NCI-H510A (cell line): Measurements from ENCODE around the gene CAMK2A.
A peak's percentile ranks its signal among the peaks of the same experiment; 100 is the strongest.
"Not testable (repeated sequence)": the region's sequence is repeated elsewhere in the genome, so short reads cannot be mapped to it uniquely, and the experiment has no call there.

ENCODE experiments used
- DNase-seq: peaks from one replicate; lab custom pipeline; 2025; lab: John Stamatoyannopoulos, UW

The CAMK2A gene

GRCh38 chr5:150236313-150236712, 53.3 kb downstream of the CAMK2A start:
- no peak for DNase-seq

- DNase-seq = no peak
These were observed 54.1 kb downstream of the CAMK2A start for GRCh38 chr5:150235500-150235854.

GRCh38 chr5:150234576-150235499, 54.7 kb downstream of the CAMK2A start:
- no peak for DNase-seq

- DNase-seq = not testable (repeated sequence)
These were observed 55.9 kb downstream of the CAMK2A start for GRCh38 chr5:150233706-150234105.

- no peak for DNase-seq
These were observed 58.7 kb downstream of the CAMK2A start for GRCh38 chr5:150230842-150231241.

GRCh38 chr5:150229571-150229970, 60.0 kb downstream of the CAMK2A start:
- DNase-seq = no peak

- no peak for DNase-seq
These were observed 61.8 kb downstream of the CAMK2A start for GRCh38 chr5:150227606-150228273.

GRCh38 chr5:150227036-150227435, 62.5 kb downstream of the CAMK2A start:
- DNase-seq = no peak

GRCh38 chr5:150224483-150225027, 65.0 kb downstream of the CAMK2A start:
- no peak for DNase-seq

GRCh38 chr5:150223474-150223873, 66.1 kb downstream of the CAMK2A start:
- DNase-seq = no peak

- DNase-seq = no peak
These were observed 66.7 kb downstream of the CAMK2A start for GRCh38 chr5:150222906-150223305.

- no peak for DNase-seq
These were observed 68.1 kb downstream of the CAMK2A start for GRCh38 chr5:150221471-150221870.

- DNase-seq = no peak
These were observed 69.7 kb downstream of the CAMK2A start for GRCh38 chr5:150219861-150220260.

GRCh38 chr5:150219142-150219541, 70.4 kb downstream of the CAMK2A start:
- DNase-seq = no peak

- DNase-seq = no peak
These were observed 70.9 kb downstream of the CAMK2A start for GRCh38 chr5:150218693-150219035.

GRCh38 chr5:150217873-150218692, 71.5 kb downstream of the CAMK2A start:
- DNase-seq = peak; percentile 29

- no peak for DNase-seq
These were observed 72.5 kb downstream of the CAMK2A start for GRCh38 chr5:150217038-150217437.

- DNase-seq = no peak
These were observed 73.3 kb downstream of the CAMK2A start for GRCh38 chr5:150215979-150216944.

GRCh38 chr5:150214289-150214688, 75.3 kb downstream of the CAMK2A start:
- DNase-seq = no peak

- DNase-seq = no peak
These were observed 76.0 kb downstream of the CAMK2A start for GRCh38 chr5:150213530-150213929.
